PC-3 (cell line): Measurements from ENCODE around the gene LYRM4. TPM values are rescaled to one million over a fixed set of nuclear protein-coding genes. Genes with fewer than 3 reads are reported as not detected.

ENCODE experiments used
- ATAC-seq: fragments of 200-7000 bp; cut with Tn5 transposase; 2 replicates; pipeline ENCODE4 v1.9.1; 2020; ENCODE audit warnings: mild to moderate bottlenecking, moderate library complexity
- BruUV-seq: library from RNA; stranded (reverse); fragments of 400-500 nt; replicated peaks from 2 replicates; lab custom pipeline; 2021; lab: Mats Ljungman, UMichigan
- CTCF ChIA-PET: fragments of 300-600 bp; sonication (Branson Sonifier 250); formaldehyde crosslinking; loops from one replicate; lab custom pipeline; 2022; ENCODE audit warnings: antibody characterized with exemption; lab: Charles Lee
- POLR2A ChIA-PET: fragments of 300-600 bp; sonication (Branson Sonifier 250); formaldehyde crosslinking; loops from one replicate; lab custom pipeline; 2022; ENCODE audit warnings: antibody characterized with exemption; ENCODE audit not compliant: unreplicated experiment; lab: Charles Lee
- DNase-seq: peaks from one replicate; pipeline ENCODE4 v3.0.0-alpha.2; 2015
- H2AFZ ChIP-seq: fragments of 300-600 bp; sonication (generic); 2 replicates; pipeline ENCODE4 v1.6.0; 2016; ENCODE audit warnings: antibody characterized with exemption, low read length
- H3F3A ChIP-seq: fragments of 300-600 bp; sonication (generic); one replicate; pipeline ENCODE4 v1.6.0; 2017; ENCODE audit warnings: antibody characterized with exemption, low read length, control low read depth, mild to moderate bottlenecking; ENCODE audit not compliant: unreplicated experiment
- H3K27ac ChIP-seq: fragments of 300-600 bp; sonication (generic); 2 replicates; pipeline ENCODE4 v1.5.1; 2016; ENCODE audit warnings: mild to moderate bottlenecking, low read length
- H3K27me3 ChIP-seq: fragments of 300-600 bp; sonication (generic); 2 replicates; pipeline ENCODE4 v1.6.1; 2016; ENCODE audit warnings: low read length, mixed read lengths
- H3K36me3 ChIP-seq: fragments of 300-600 bp; sonication (generic); 2 replicates; pipeline ENCODE4 v1.6.1; 2016; ENCODE audit warnings: low read depth, mixed run types, low read length, mixed read lengths
- H3K4me1 ChIP-seq: fragments of 300-600 bp; sonication (generic); 2 replicates; pipeline ENCODE4 v1.5.1; 2016; ENCODE audit warnings: low read length; ENCODE audit not compliant: insufficient read depth
- H3K4me2 ChIP-seq: fragments of 300-600 bp; sonication (generic); 2 replicates; pipeline ENCODE4 v1.6.0; 2016; ENCODE audit warnings: low read length
- H3K4me3 ChIP-seq: fragments of 300-600 bp; sonication (generic); 2 replicates; pipeline ENCODE4 v1.5.1; 2016; ENCODE audit warnings: mild to moderate bottlenecking, low read length, mixed read lengths
- H3K79me2 ChIP-seq: fragments of 300-600 bp; sonication (generic); 2 replicates; pipeline ENCODE4 v1.6.1; 2017; ENCODE audit warnings: low read length, mixed read lengths
- H3K9ac ChIP-seq: fragments of 300-600 bp; sonication (generic); 2 replicates; pipeline ENCODE4 v1.6.0; 2016; ENCODE audit warnings: mild to moderate bottlenecking, low read length
- H3K9me2 ChIP-seq: fragments of 300-600 bp; sonication (generic); replicated peaks from 2 replicates; pipeline ENCODE4 v1.6.1; 2016; ENCODE audit warnings: mixed run types, low read length, mixed read lengths
- H3K9me3 ChIP-seq: fragments of 300-600 bp; sonication (generic); 2 replicates; pipeline ENCODE4 v1.6.1; 2016; ENCODE audit warnings: low read length, mixed read lengths
- H4K20me1 ChIP-seq: fragments of 300-600 bp; sonication (generic); 2 replicates; pipeline ENCODE4 v1.6.1; 2016; ENCODE audit warnings: low read length, mixed read lengths
- CTCF ChIP-seq: fragments of 300-600 bp; sonication (generic); conservative IDR thresholded peaks from 2 replicates; pipeline ENCODE4 v1.5.1; 2017; ENCODE audit warnings: antibody characterized with exemption, low read depth, mild to moderate bottlenecking, low read length
- EZH2 ChIP-seq: fragments of 300-600 bp; sonication (generic); IDR thresholded peaks from one replicate; pipeline ENCODE4 v1.6.1; 2017; ENCODE audit warnings: antibody characterized with exemption, mild to moderate bottlenecking, low read length; ENCODE audit not compliant: unreplicated experiment
- EZH2phosphoT487 ChIP-seq: fragments of 300-600 bp; sonication (generic); IDR thresholded peaks from 2 replicates; pipeline ENCODE4 v1.6.1; 2018; ENCODE audit warnings: mild to moderate bottlenecking, antibody characterized with exemption, low read length, borderline replicate concordance
- intact Hi-C: fragments of 100-400 bp; cut with micrococcal nuclease; formaldehyde crosslinking; loops from 2 replicates; pipeline ENCODE4 v1.9.0; 2023
- total RNA-seq: library from RNA; depleted of rRNA; stranded (reverse); fragments of >200 nt; gene quantifications from 2 replicates; pipeline ENCODE4 v1.2.3, GENCODE V29; 2014

Gene LYRM4
- total RNA-seq, 1 experiment from 2014 or later, result 27.7 TPM

DNA sequence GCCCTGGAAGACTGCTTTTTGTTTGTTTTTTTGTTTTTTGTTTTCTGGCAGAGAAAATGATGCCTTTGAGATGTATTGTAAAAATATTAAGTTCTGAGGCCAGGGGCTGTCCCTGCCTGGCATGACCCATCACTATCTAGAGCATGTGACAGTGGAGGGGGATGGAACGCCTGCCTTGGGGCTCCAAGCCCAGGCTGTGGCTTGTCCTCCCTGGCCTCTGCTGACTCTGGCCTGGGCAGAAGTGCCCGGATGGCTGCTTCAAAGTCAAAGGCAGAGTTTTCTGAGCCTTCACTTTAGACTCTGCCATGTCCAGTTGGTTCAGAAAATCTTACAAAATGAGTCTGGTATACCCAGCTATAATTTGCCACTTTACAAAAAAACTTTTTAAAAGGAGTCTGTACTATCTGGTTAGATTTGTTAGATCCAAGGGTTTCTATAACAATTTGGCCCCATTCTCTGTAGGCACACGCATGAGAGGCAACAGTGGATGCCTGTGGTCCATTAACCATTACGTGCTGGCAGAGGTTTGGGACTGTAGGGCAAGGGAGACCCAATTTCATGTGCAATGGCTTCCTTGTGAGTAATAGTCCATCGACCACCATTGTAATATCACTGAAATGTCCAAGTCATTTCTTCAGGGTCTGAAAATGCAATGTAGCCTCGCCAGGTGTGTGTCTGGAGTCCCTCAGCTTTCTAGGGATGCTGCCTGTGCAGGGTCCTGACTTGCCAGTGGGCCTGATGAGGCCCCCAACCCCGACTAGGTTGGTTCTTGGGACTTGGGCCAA lies 167.3 kb downstream of the LYRM4 start:
- BruUV-seq, result no TSS peak
- Histone ChIP-seq H3K4me2 (no peak overlapping the region), H3K36me3 (no peaks in the 10 kb centered on the region), H3K4me1 (peaks cover 17% of the 10 kb centered on the region), H2AFZ (no peak overlapping the region), H3K9ac (no peak overlapping the region), H3F3A (no peaks in the 10 kb centered on the region), H3K4me3 (no peak overlapping the region), H3K27ac (no peak overlapping the region), H3K9me3 (no peaks in the 10 kb centered on the region), H4K20me1 (no peaks in the 10 kb centered on the region), H3K79me2 (no peaks in the 10 kb centered on the region), H3K9me2 (no peaks in the 10 kb centered on the region), H3K27me3 (no peaks in the 10 kb centered on the region)
- intact Hi-C loops, result no loop called here
- DNase-seq, result no peak
- ChIA-PET POLR2A (no interaction called here), CTCF (no interaction called here)
- no peak for ATAC-seq
- no peak for TF ChIP-seq EZH2phosphoT487
- no peak for TF ChIP-seq CTCF
- no peak for TF ChIP-seq EZH2

DNA sequence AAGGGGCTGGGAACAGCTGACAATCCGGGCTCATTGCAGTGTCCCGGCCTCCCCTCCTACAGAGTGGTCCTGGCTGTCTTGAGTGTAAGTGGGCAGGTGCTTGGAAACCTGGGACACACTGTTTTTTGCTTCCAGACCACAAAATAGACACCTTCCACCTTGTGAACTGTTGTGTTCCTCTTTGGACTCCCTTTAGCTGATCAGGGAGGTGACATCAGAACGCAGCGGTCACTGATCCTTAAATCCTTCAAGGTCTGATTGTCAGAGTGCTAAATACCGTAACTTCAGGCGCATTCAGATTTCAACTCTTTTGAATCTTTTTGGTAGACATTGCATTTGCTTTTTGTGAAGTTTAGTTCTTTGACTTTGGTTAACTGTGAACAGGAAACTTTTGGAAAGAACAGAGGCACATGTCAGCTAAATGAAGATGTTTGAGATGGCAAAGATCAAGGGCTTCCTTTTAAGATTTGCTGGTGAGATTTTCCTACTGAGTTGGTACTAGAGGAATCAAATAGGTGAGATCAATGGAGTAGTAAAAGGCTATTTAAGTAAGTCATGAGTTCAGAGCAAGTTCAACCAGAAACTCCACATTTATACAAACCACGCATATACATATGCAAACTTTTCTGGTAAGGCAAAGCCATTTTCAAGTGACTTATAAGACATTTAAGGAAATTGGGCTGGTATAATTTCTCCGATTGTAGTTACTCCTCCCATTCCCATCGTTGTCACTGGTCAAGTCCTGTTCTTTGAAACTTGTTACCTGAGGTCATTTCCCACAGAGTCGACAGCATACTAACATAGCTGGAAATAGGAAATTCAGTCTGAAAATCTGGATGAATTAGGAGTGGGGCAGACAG lies 169.3 kb downstream of the LYRM4 start:
- no peak for DNase-seq
- CTCF ChIA-PET, result no interaction called here

More for the DNA sequence above, 169.3 kb downstream of the LYRM4 start:
- Histone ChIP-seq H3K27me3 (no peaks in the 10 kb centered on the region), H3K9me2 (no peaks in the 10 kb centered on the region), H3K27ac (no peak overlapping the region), H3K36me3 (no peaks in the 10 kb centered on the region), H3K4me2 (no peak overlapping the region), H3K79me2 (no peaks in the 10 kb centered on the region), H3K9me3 (no peaks in the 10 kb centered on the region), H3K4me1 (peaks cover 17% of the 10 kb centered on the region), H4K20me1 (no peaks in the 10 kb centered on the region), H2AFZ (no peak overlapping the region), H3K4me3 (no peak overlapping the region), H3F3A (no peaks in the 10 kb centered on the region), H3K9ac (no peak overlapping the region)
- no TSS peak for BruUV-seq
- no peak for ATAC-seq
- TF ChIP-seq EZH2phosphoT487 (no peak), CTCF (no peak), EZH2 (no peak)
- POLR2A ChIA-PET, result no interaction called here
- intact Hi-C loops, result no loop called here
